ENCODE measurements around the gene CDC6.

CDC6 gene

GRCh38 chr17:40309031-40309948 lies 21.6 kb downstream of the CDC6 start, which contains the start of gene RARA:
Gene RARA (plus strand): TSS chr17:40309180. CDS start chr17:40331219, 22,039 bp downstream.
- H3K27ac ChIP-seq: no peak within 1 kb of the TSS
- TF ChIP-seq ZFX (IDR thresholded peaks at IDR 0.05) (no peak), CTCF (conservative IDR thresholded peaks at IDR 0.05) (no peak)

GRCh38 chr17:40309949-40310510 lies 22.4 kb downstream of the CDC6 start:
- TF ChIP-seq CTCF (conservative IDR thresholded peaks at IDR 0.05): no peak
- TF ChIP-seq ZFX (IDR thresholded peaks at IDR 0.05): no peak
- no peak overlapping the region for H3K27ac ChIP-seq

GRCh38 chr17:40310882-40311391 lies 23.3 kb downstream of the CDC6 start:
- TF ChIP-seq CTCF (conservative IDR thresholded peaks at IDR 0.05): no peak
- peak overlapping the region; percentile 18 for H3K27ac ChIP-seq

DNA sequence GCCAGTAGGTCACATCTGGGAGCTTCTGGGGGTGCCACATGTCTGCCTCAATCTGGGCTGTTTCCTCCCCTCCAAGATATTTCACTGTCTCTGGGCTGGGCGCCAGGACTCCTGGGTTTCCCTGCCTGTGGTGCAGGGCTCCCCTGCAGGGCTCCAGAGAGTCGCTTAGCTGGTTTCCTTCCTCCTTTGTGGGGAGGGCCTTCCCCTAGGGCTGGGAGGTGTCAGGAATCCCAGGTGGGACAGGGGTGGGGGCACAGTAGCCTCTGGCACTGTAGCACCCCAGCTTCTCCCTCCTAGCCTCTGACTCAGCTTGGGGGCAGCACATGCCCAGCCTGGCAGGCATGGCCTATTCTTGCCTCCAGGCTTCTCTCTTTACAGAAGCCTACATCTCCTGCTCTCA lies 23.9 kb downstream of the CDC6 start:
- no peak for TF ChIP-seq CTCF (conservative IDR thresholded peaks at IDR 0.05)
- TF ChIP-seq ZFX (IDR thresholded peaks at IDR 0.05): no peak
- peak overlapping the region; percentile 18 for H3K27ac ChIP-seq

DNA sequence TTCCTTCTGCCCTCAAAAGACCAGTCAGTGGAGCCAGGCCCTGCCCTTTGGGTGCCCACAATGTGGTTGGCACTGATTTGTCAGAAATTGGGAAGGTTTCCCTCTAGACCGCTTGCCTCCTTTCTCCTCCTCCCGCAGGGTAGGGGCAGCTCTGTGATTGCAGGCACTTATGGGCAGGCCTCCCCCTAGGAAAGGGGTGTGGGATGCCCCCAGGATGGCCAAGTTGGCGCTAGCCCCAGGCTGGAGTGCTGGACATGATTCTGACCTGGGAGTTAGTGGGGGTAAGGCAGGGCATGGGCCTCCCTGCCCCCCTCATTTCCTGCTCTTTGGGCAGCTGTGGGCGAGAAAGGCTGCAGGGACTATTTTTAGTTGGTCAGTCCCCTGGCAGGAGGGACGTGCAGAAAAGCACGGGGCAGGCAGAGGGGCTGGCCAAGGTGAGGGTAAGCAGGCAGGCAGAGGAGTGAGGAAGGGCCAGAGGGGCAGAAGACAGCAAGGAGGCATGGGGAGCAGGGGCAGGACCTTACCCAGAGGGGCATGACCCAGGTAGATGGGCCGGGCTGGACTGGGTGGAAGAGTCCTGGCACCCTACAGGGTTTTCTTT lies 24.6 kb downstream of the CDC6 start:
- peak overlapping the region; percentile 18 for H3K27ac ChIP-seq
- TF ChIP-seq ZFX (IDR thresholded peaks at IDR 0.05) (no peak), CTCF (conservative IDR thresholded peaks at IDR 0.05) (no peak)

- TF ChIP-seq ZFX (IDR thresholded peaks at IDR 0.05) (no peak), CTCF (conservative IDR thresholded peaks at IDR 0.05) (no peak)
- 0 out of 2 replicates have a peak overlapping the region, but pooled peaks have one; percentile 39 for H3K27ac ChIP-seq
Measured at GRCh38 chr17:40312893-40313667, 25.4 kb downstream of the CDC6 start.
